Left renal pelvis (tissue), 4 donors: ENCODE data around the gene TIGD7. TPM values are rescaled to one million over a fixed set of nuclear protein-coding genes. Genes with fewer than 3 reads are reported as not detected.
"Not testable (repeated sequence)": the region's sequence is repeated elsewhere in the genome, so short reads cannot be mapped to it uniquely, and the experiment has no call there.

ENCODE experiments used
- DNase-seq, 4 donors: peaks; one replicate each; pipeline ENCODE4 v3.0.0-alpha.2; 2013; ENCODE audit warnings: low read depth in 4 of 4, low spot score in 3 of 4
- polyA plus RNA-seq, 4 donors: library from polyadenylated mRNA; unstranded; fragments of 120-200 nt; gene quantifications; one replicate each; pipeline ENCODE4 v1.2.1, GENCODE V29; 2013; ENCODE audit not compliant: insufficient read length in 4 of 4

Gene TIGD7
- polyA plus RNA-seq, 4 donors, result 12.6 to 16.4 (median 13.4) TPM

- DNase-seq, result no peak
Observed at GRCh38 chr16:3283543-3284447, 21.4 kb downstream of the TIGD7 start.

GRCh38 chr16:3282730-3283542 lies 22.3 kb downstream of the TIGD7 start, which contains the start of gene ZNF263:
Gene ZNF263 (plus strand): TSS chr16:3283491. CDS start chr16:3283819, 328 bp downstream.
- peak; percentile 92 to 97 (median 95) for DNase-seq

- DNase-seq, result no peak
Observed at GRCh38 chr16:3282103-3282729, 23.0 kb downstream of the TIGD7 start.

GRCh38 chr16:3281222-3281820 lies 23.9 kb downstream of the TIGD7 start:
- DNase-seq, result no peak

GRCh38 chr16:3276679-3277078 lies 28.6 kb downstream of the TIGD7 start:
- DNase-seq, result no peak

- DNase-seq, result no peak
Observed at GRCh38 chr16:3274947-3275346, 30.3 kb downstream of the TIGD7 start.

GRCh38 chr16:3274490-3274889 lies 30.7 kb downstream of the TIGD7 start:
- DNase-seq, result no peak

GRCh38 chr16:3271281-3271680 lies 33.9 kb downstream of the TIGD7 start:
- DNase-seq, result not testable (repeated sequence)

GRCh38 chr16:3270718-3271117 lies 34.5 kb downstream of the TIGD7 start:
- DNase-seq, result not testable (repeated sequence)

GRCh38 chr16:3268294-3268693 lies 36.9 kb downstream of the TIGD7 start:
- no peak for DNase-seq

GRCh38 chr16:3266873-3267537 lies 38.2 kb downstream of the TIGD7 start:
- DNase-seq, result no peak

- DNase-seq, result peak; percentile 85 to 93 (median 90)
Observed at GRCh38 chr16:3264137-3265036, 40.8 kb downstream of the TIGD7 start.

GRCh38 chr16:3262517-3262916 lies 42.7 kb downstream of the TIGD7 start:
- no peak for DNase-seq

GRCh38 chr16:3259836-3260235 lies 45.4 kb downstream of the TIGD7 start:
- DNase-seq, result no peak

GRCh38 chr16:3256866-3257465 lies 48.3 kb downstream of the TIGD7 start:
- no peak for DNase-seq

GRCh38 chr16:3256146-3256865 lies 48.9 kb downstream of the TIGD7 start, which contains the start of gene MEFV:
Gene MEFV (minus strand): TSS chr16:3256633. CDS start chr16:3256587, 46 bp downstream.
- no peak for DNase-seq

GRCh38 chr16:3254309-3254708 lies 50.9 kb downstream of the TIGD7 start:
- no peak for DNase-seq

- DNase-seq, result no peak
Observed at GRCh38 chr16:3252967-3253366, 52.3 kb downstream of the TIGD7 start.
